Measurements from ENCODE around the gene CXCL8. TPM values are rescaled to one million over a fixed set of nuclear protein-coding genes. Genes with fewer than 3 reads are reported as not detected.
"Not testable (repeated sequence)": the region's sequence is repeated elsewhere in the genome, so short reads cannot be mapped to it uniquely, and the experiment has no call there.

Gene CXCL8
- total RNA-seq, 1 donor from 2014 or later: 0.44 TPM

- no peak for DNase-seq (ENCODE audit: low spot score)
Measured at GRCh38 chr4:73743281-73743680, 2.9 kb downstream of the CXCL8 start.

DNA sequence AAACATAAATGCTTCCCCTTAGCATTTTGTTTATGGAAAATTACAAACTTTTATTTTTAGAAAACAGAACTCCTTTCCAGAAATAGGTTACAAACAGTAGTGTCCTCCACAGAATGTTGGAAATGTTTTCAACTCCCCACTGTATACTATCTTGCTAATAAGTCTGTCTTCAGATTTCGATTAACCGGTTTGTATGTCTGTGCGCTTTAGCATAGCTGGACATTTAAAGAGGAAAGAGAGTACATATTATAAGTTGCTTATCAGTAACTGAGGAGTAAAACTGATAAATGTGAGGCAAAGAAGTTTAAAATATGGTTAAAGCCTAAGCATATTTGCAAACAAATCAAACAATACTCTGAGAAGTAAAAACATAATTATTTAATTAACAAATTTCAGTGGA, 3.4 kb downstream of the CXCL8 start:
- DNase-seq (ENCODE audit: low spot score): no peak

DNA sequence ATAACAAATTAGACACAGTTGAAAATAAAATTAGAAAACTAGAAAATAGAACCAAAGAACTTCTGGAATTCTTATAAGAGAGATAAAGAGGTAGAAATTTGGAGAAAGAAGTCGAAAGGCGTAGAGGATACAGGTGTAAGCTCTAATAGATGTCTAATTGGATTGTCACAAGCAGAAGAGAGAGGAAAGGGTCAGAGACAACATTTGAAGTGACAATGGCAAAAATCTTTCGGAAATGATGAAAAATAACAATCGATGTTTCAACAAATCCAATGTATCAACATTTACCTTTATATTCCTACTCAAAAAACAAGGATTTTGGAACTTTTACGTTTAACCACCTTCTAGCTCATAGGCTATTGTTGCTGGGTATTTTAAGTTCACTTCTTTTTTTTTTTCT, 3.8 kb downstream of the CXCL8 start:
- no peak for DNase-seq (ENCODE audit: low spot score)

DNA sequence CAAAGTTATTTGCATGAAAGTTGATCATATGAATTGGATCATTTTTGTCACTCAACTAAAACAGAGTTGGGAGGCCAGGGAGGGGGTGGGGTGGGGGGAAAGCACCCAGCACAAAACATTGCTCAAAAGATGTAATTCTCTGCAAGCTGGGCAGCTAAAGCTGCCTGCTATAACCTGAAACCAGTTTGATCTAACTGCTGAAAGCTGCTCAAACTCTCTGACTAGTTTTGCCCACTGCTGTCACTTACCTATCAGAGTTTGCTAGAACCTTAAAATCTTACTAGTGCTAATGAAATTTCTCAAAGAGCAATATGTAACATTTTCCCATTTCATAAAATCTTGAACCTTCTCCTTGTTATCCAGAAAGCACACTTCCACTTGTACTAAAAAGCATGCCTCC, 10.4 kb downstream of the CXCL8 start:
- DNase-seq (ENCODE audit: low spot score): no peak

GRCh38 chr4:73751166-73751565, 10.8 kb downstream of the CXCL8 start:
- DNase-seq (ENCODE audit: low spot score): no peak

DNA sequence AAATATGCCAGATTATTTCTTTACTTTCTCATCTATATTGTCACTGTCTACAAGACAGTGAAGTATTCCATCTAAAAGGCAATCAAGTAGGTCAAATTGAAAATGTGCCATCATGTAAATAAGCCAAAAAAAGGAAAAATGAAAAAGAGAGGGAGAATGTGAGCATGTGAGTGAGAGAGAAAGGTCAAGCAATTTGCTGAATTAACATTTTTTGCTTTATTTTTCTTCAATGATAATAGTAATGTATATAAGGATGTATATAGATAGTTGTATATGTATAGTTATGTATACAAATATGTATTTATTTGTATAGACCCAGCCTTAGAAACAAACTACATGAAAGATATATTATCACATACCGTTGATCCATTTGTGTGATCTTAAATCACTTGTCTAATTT, 11.5 kb downstream of the CXCL8 start:
- DNase-seq (ENCODE audit: low spot score): no peak

DNA sequence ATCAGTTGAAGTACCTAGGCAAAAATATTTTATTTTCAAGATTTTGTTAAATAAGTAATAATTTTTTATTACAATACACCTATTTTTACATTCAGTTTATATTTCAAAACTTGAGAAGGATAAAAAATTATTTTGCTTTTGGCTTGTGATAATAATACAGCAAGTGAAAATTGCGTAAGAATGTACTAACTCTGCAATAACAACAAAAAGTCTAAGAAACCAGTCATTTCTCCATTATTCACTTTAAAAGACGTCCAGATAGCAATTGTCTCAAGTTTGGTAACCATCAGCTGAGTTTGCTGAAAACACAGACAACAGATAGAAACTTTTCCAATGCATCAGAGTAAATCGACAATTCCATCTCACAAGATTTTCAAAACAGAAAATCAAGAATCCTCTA, 12.1 kb downstream of the CXCL8 start:
- DNase-seq (ENCODE audit: low spot score): no peak

- DNase-seq (ENCODE audit: low spot score): no peak
Measured at GRCh38 chr4:73753215-73753614, 12.8 kb downstream of the CXCL8 start.

GRCh38 chr4:73754934-73755333, 14.6 kb downstream of the CXCL8 start:
- no peak for DNase-seq (ENCODE audit: low spot score)

DNA sequence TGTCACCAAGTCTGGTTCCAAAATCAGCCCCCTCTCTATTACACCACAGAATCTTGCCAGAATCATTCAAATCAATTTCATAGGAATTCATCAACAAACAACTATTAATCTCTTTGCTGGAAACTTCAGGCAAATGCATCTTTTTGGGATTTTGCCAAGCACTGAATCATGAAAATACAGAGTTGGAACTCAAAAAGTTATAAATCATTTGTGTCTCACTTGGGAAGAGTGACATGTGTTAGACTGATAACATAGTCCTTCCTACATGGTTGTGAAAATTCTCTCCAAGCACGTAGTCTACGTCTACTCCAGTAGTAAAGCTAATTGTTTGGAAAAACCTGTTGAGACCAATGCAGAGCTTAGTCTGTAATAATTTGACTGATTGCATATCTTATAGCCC, 19.0 kb downstream of the CXCL8 start:
- no peak for DNase-seq (ENCODE audit: low spot score)

GRCh38 chr4:73761856-73762255, 21.5 kb downstream of the CXCL8 start:
- no peak for DNase-seq (ENCODE audit: low spot score)

DNA sequence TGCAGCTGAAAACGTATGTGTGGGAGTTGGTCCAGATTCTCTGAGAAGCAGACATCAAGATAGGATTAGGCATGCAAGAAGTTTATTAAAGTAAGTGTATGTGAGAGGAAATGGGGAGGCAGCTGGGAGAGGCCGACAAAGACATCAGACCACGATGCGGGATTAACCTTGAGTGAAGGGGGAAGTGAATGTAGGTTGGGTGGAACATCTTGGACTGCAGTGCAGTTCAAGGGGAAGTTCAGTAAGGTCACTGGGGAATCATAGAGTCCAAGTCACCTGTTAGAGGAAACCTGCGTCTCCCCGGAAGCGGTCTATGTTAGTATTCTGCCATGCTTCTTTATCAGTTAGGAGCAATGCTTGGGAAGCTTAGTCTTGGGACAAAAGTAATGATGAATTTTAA, 22.0 kb downstream of the CXCL8 start:
- no peak for DNase-seq (ENCODE audit: low spot score)

- no peak for DNase-seq (ENCODE audit: low spot score)
Measured at GRCh38 chr4:73763877-73764276, 23.5 kb downstream of the CXCL8 start.

GRCh38 chr4:73764513-73764912, 24.1 kb downstream of the CXCL8 start:
- no peak for DNase-seq (ENCODE audit: low spot score)

DNA sequence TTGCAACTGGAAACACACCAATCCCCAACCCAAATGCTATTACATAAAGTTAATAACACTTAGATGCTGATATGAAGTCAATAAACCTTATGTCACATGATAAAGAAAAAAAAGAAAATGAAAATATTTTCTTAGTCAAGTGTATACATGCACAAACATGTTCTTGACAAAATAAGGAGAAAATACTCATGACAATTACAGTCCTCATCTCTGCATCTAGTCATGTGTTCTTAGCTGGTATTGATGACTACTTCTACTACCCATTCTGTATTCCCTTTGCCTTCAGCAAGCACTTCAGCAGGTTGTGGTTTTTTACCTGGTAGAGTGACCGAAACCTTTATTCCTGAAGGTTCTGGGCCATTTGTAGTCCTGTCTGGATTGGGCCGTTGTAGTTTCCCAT, 24.9 kb downstream of the CXCL8 start:
- no peak for DNase-seq (ENCODE audit: low spot score)

GRCh38 chr4:73770917-73771316, 30.5 kb downstream of the CXCL8 start:
- no peak for DNase-seq (ENCODE audit: low spot score)

- DNase-seq (ENCODE audit: low spot score): no peak
Measured at GRCh38 chr4:73772363-73772762, 32.0 kb downstream of the CXCL8 start.

DNA sequence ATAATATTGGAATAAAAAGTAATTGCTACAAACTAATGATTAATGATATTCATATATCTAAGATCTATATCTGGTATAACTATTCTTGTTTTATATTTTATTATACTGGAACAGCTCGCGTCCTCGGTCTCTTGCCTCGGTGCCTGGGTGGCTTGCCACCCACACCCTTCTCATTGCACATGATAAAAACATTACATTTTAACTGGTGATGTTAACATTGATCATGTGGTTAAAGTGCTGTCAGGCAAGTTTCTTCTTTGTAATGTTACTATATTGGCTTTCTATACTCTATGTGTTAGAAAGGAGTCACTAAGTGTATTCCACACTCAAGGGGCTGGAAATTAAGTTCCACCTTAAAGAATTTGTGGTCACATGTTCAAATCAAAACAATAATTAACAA, 34.0 kb downstream of the CXCL8 start:
- DNase-seq (ENCODE audit: low spot score): not testable (repeated sequence)

DNA sequence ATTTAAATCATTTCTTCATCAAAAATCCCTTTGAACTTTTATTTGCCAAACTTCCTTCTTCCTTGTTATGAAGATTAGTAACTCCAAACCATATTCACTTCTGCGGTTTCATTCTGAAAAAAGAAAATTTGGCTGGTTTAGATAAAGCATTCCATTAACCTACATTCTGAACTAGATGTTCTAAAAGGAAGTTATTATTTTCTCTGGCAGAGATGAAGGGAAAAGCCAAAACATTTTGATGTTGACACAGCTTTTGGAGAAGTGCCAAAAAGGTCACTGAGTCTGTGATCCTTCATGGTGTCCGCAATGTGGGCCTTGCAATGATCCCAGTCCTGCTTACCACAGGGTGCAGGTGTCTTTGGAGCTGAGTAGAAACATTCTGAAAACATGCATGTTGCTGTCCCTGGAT, 36.0 kb downstream of the CXCL8 start:
- peak; percentile 48 for DNase-seq (ENCODE audit: low spot score)

DNA sequence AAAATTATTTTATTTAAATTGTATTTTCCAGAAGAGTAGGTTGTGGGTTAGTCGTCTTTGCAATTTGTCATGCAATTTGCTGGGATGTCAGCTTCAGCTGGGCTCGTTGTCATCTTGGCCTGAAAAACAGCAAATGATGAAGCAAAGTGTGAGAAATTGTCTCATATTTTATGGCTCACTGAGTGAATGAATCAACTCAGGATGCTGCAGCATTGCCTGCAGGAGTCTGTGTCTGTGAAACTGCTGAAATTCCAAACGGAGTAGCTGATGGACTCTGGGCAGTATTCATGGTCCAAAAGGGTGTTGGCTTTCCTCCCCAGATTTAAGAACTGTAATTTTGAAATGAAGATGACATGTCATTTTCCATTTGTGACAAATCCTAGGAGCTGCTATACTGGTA, 37.2 kb downstream of the CXCL8 start:
- DNase-seq (ENCODE audit: low spot score): no peak

- no peak for DNase-seq (ENCODE audit: low spot score)
Measured at GRCh38 chr4:73780243-73780642, 39.9 kb downstream of the CXCL8 start.

- no peak for DNase-seq (ENCODE audit: low spot score)
Measured at GRCh38 chr4:73780834-73781233, 40.5 kb downstream of the CXCL8 start.

GRCh38 chr4:73788411-73788810, 48.0 kb downstream of the CXCL8 start:
- no peak for DNase-seq (ENCODE audit: low spot score)

All from ureter (tissue), 1 donor.